ENCODE results near the gene GPRC5C. TPM values are rescaled to one million over a fixed set of nuclear protein-coding genes. Genes with fewer than 3 reads are reported as not detected.

The GPRC5C gene
- total RNA-seq, 1 experiment from 2014 or later, result 83.2 TPM

GRCh38 chr17:74414510-74414909, 17.4 kb upstream of the GPRC5C start:
- DNase-seq, result no peak
- no peak for TF ChIP-seq CTCF (IDR thresholded peaks at IDR 0.05; ENCODE audit: insufficient read depth in 1 of 2, low read depth in 1 of 2, low read length in 1 of 2, severe bottlenecking in 1 of 2, unreplicated experiment in 1 of 2)
- POLR2A ChIA-PET, result no interaction called here
- Mint-ChIP-seq H3K4me3 (ENCODE audit: unreplicated experiment) (no peak overlapping the region), H3K27ac (ENCODE audit: unreplicated experiment) (no peak overlapping the region), H3K36me3 (ENCODE audit: insufficient read depth, unreplicated experiment) (peaks cover 6% of the 10 kb centered on the region), H3K4me1 (ENCODE audit: low read depth, unreplicated experiment) (peaks cover 20% of the 10 kb centered on the region), H3K27me3 (ENCODE audit: insufficient read depth, unreplicated experiment) (no peaks in the 10 kb centered on the region), H3K9me3 (ENCODE audit: unreplicated experiment) (no peaks in the 10 kb centered on the region)
- no peaks in the 10 kb centered on the region for H3K27me3 ChIP-seq (replicated peaks; ENCODE audit: control insufficient read depth, insufficient read depth, low read length)
- BruUV-seq (replicated peaks), result no TSS peak
- peaks cover 40% of the 10 kb centered on the region for H3K4me1 ChIP-seq
- no peaks in the 10 kb centered on the region for H3K36me3 ChIP-seq (ENCODE audit: control insufficient read depth, insufficient read depth, low read length)
- CTCF ChIA-PET, result no interaction called here
- H3K9me3 ChIP-seq, result no peaks in the 10 kb centered on the region
- no peak overlapping the region for H3K4me3 ChIP-seq (ENCODE audit: low read depth, low read length)
- intact Hi-C loops (cut with micrococcal nuclease; ENCODE audit: unreplicated experiment), result no loop called here

GRCh38 chr17:74415608-74416396, 16.1 kb upstream of the GPRC5C start:
- peaks cover 14% of the 10 kb centered on the region for H3K36me3 Mint-ChIP-seq (ENCODE audit: insufficient read depth, unreplicated experiment)
- H3K27me3 Mint-ChIP-seq (ENCODE audit: insufficient read depth, unreplicated experiment), result no peaks in the 10 kb centered on the region
- no TSS peak for BruUV-seq (replicated peaks)
- intact Hi-C loops (cut with micrococcal nuclease; ENCODE audit: unreplicated experiment), result no loop called here
- no peaks in the 10 kb centered on the region for H3K9me3 Mint-ChIP-seq (ENCODE audit: unreplicated experiment)
- no peak overlapping the region for H3K4me3 ChIP-seq (ENCODE audit: low read depth, low read length)
- peaks cover 47% of the 10 kb centered on the region for H3K4me1 ChIP-seq
- H3K4me3 Mint-ChIP-seq (ENCODE audit: unreplicated experiment), result no peak overlapping the region
- POLR2A ChIA-PET, result no interaction called here
- no peaks in the 10 kb centered on the region for H3K36me3 ChIP-seq (ENCODE audit: control insufficient read depth, insufficient read depth, low read length)
- H3K27ac Mint-ChIP-seq (ENCODE audit: unreplicated experiment), result no peak overlapping the region
- H3K4me1 Mint-ChIP-seq (ENCODE audit: low read depth, unreplicated experiment), result peaks cover 30% of the 10 kb centered on the region
- no peaks in the 10 kb centered on the region for H3K9me3 ChIP-seq
- no peaks in the 10 kb centered on the region for H3K27me3 ChIP-seq (replicated peaks; ENCODE audit: control insufficient read depth, insufficient read depth, low read length)
- CTCF ChIA-PET, result interaction anchor here (0.7 to 2.0 kb wide), 2 partner anchors 14 to 1094 kb away, joined by 3 to 6 read pairs; no protein-coding TSS in a partner anchor
- DNase-seq, result no peak
- TF ChIP-seq CTCF (IDR thresholded peaks at IDR 0.05; ENCODE audit: insufficient read depth in 1 of 2, low read depth in 1 of 2, low read length in 1 of 2, severe bottlenecking in 1 of 2, unreplicated experiment in 1 of 2), result no peak

GRCh38 chr17:74417178-74418045, 14.5 kb upstream of the GPRC5C start:
- H3K27ac Mint-ChIP-seq (ENCODE audit: unreplicated experiment), result peak overlapping the region; percentile 73
- no TSS peak for BruUV-seq (replicated peaks)
- intact Hi-C loops (cut with micrococcal nuclease; ENCODE audit: unreplicated experiment), result no loop called here
- Histone ChIP-seq H3K4me1 (peaks cover 48% of the 10 kb centered on the region), H3K4me3 (ENCODE audit: low read depth, low read length) (no peak overlapping the region), H3K27me3 (replicated peaks; ENCODE audit: control insufficient read depth, insufficient read depth, low read length) (no peaks in the 10 kb centered on the region), H3K9me3 (no peaks in the 10 kb centered on the region), H3K36me3 (ENCODE audit: control insufficient read depth, insufficient read depth, low read length) (no peaks in the 10 kb centered on the region)
- no peak for TF ChIP-seq CTCF (IDR thresholded peaks at IDR 0.05; ENCODE audit: insufficient read depth in 1 of 2, low read depth in 1 of 2, low read length in 1 of 2, severe bottlenecking in 1 of 2, unreplicated experiment in 1 of 2)
- H3K36me3 Mint-ChIP-seq (ENCODE audit: insufficient read depth, unreplicated experiment), result peaks cover 14% of the 10 kb centered on the region
- no peaks in the 10 kb centered on the region for H3K27me3 Mint-ChIP-seq (ENCODE audit: insufficient read depth, unreplicated experiment)
- ChIA-PET CTCF (interaction anchor here (0.7 to 2.0 kb wide), 4 partner anchors 13 to 38 kb away, joined by 3 to 6 read pairs (median 4); no protein-coding TSS in a partner anchor), POLR2A (interaction anchor here (0.7 kb wide), 1 partner anchor 13 kb away, joined by 3 read pairs; no protein-coding TSS in a partner anchor)
- no peaks in the 10 kb centered on the region for H3K9me3 Mint-ChIP-seq (ENCODE audit: unreplicated experiment)
- no peak overlapping the region for H3K4me3 Mint-ChIP-seq (ENCODE audit: unreplicated experiment)
- no peak for DNase-seq
- H3K4me1 Mint-ChIP-seq (ENCODE audit: low read depth, unreplicated experiment), result peaks cover 30% of the 10 kb centered on the region

Measured in Caco-2 (cell line).